ENCODE results near the gene EBP. TPM values are rescaled to one million over a fixed set of nuclear protein-coding genes. Genes with fewer than 3 reads are reported as not detected.

EBP gene
- total RNA-seq, 2 donors from 2014 or later, result 37.8 to 46.9 TPM

DNA sequence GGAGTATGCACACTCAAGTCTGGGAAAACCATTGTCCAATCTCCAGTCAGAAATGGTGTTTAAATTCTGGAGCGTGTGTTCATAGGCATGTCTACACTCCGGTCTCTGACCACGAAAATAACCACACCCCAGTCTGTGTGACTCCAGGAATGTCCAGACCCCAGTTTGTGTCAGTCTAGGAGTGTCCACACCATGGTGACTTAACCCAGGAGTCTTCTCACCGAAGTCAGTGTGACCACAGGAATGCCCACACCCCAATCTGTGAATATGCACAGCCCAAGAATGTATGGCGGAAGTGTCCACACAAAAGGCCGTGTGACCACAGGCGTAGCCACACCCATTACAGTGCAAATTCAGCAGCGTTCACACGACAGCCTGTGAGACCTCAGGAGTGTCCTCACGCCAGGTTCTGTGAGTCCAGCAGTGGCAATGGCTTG is 34.2 kb upstream of the EBP start:
- TF ChIP-seq, protein P1, sequence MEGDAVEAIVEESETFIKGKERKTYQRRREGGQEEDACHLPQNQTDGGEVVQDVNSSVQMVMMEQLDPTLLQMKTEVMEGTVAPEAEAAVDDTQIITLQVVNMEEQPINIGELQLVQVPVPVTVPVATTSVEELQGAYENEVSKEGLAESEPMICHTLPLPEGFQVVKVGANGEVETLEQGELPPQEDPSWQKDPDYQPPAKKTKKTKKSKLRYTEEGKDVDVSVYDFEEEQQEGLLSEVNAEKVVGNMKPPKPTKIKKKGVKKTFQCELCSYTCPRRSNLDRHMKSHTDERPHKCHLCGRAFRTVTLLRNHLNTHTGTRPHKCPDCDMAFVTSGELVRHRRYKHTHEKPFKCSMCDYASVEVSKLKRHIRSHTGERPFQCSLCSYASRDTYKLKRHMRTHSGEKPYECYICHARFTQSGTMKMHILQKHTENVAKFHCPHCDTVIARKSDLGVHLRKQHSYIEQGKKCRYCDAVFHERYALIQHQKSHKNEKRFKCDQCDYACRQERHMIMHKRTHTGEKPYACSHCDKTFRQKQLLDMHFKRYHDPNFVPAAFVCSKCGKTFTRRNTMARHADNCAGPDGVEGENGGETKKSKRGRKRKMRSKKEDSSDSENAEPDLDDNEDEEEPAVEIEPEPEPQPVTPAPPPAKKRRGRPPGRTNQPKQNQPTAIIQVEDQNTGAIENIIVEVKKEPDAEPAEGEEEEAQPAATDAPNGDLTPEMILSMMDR (IDR thresholded peaks at IDR 0.05), result no peak
- no peak for TF ChIP-seq POLR2AphosphoS5 (IDR thresholded peaks at IDR 0.05)
- no peak for TF ChIP-seq POLR2A (IDR thresholded peaks at IDR 0.05)
- no peak for DNase-seq (ENCODE audit: low spot score)
- H3K4me1 ChIP-seq (replicated peaks), result no peaks in the 10 kb centered on the region
- no peak overlapping the region for H3K4me3 ChIP-seq
- no peaks in the 10 kb centered on the region for H3K36me3 ChIP-seq
- intact Hi-C loops (cut with DNase I), result no loop called here
- 80% methylated on average over 9 of the region's 10 CpGs for WGBS
- H3K27me3 ChIP-seq (replicated peaks; ENCODE audit: insufficient read depth), result no peaks in the 10 kb centered on the region
- H3K27ac ChIP-seq, result no peak overlapping the region
- no peaks in the 10 kb centered on the region for H3K9me3 ChIP-seq

DNA sequence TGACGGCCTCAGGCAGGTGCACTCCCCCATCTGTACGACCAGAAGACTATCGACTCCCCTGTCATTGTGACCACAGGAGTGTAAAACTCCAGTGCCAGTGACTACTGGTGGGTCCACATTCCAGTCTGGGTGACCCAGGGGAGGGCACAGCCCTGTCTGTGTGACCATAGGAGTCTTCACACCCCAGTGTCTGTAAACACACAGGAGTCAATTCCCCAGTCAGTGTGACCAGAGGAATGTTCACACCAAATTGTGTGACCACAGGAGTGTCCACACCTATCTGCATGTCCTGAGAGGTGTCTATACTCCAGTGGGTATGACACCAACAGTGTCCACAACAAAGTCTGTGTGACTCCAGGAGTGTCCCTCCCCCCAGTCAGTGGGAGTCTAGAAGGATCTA is 33.6 kb upstream of the EBP start:
- Histone ChIP-seq H3K27ac (no peak overlapping the region), H3K4me1 (replicated peaks) (no peaks in the 10 kb centered on the region), H3K4me3 (no peak overlapping the region), H3K27me3 (replicated peaks; ENCODE audit: insufficient read depth) (no peaks in the 10 kb centered on the region), H3K36me3 (no peaks in the 10 kb centered on the region), H3K9me3 (no peaks in the 10 kb centered on the region)
- WGBS, result 86% methylated on average over 3 of the region's 3 CpGs
- TF ChIP-seq POLR2A (IDR thresholded peaks at IDR 0.05) (no peak), POLR2AphosphoS5 (IDR thresholded peaks at IDR 0.05) (no peak)
- TF ChIP-seq, protein P1 (IDR thresholded peaks at IDR 0.05), result no peak
- intact Hi-C loops (cut with DNase I), result no loop called here
- no peak for DNase-seq (ENCODE audit: low spot score)

GRCh38 chrX:48489296-48489695 is 32.3 kb upstream of the EBP start:
- Histone ChIP-seq H3K9me3 (no peaks in the 10 kb centered on the region), H3K36me3 (no peaks in the 10 kb centered on the region), H3K27me3 (replicated peaks; ENCODE audit: insufficient read depth) (no peaks in the 10 kb centered on the region), H3K4me1 (replicated peaks) (no peaks in the 10 kb centered on the region), H3K27ac (no peak overlapping the region), H3K4me3 (no peak overlapping the region)
- no peak for DNase-seq (ENCODE audit: low spot score)
- 85% methylated on average over 9 of the region's 9 CpGs for whole genome bisulfite sequencing
- no peak for TF ChIP-seq POLR2AphosphoS5 (IDR thresholded peaks at IDR 0.05)
- no peak for TF ChIP-seq POLR2A (IDR thresholded peaks at IDR 0.05)
- TF ChIP-seq, protein P1 (IDR thresholded peaks at IDR 0.05), result no peak
- intact Hi-C loops (cut with DNase I), result no loop called here

DNA sequence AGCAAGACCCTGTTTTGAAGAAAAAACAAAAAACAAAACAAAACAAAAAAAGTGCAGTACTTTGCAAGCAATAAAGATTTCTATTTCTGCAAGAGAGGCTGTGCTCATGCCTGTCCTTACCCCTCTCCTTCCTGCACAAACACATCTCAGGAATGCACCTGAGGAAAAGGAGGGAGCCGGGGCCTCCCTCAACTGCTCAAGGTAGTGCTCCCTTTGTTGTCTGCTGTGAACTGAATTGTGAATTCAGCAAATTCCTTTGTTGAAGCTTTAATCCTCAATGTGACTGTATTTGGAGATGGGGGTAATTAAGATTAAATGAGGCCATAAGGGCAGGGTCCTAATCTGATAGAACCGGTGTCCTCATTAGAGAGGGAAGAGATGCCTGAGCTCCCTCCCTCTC is 31.7 kb upstream of the EBP start:
- H3K27me3 ChIP-seq (replicated peaks; ENCODE audit: insufficient read depth), result no peaks in the 10 kb centered on the region
- no peak for DNase-seq (ENCODE audit: low spot score)
- TF ChIP-seq, protein P1 (IDR thresholded peaks at IDR 0.05), result no peak
- TF ChIP-seq POLR2AphosphoS5 (IDR thresholded peaks at IDR 0.05), result no peak
- no peak for TF ChIP-seq POLR2A (IDR thresholded peaks at IDR 0.05)
- intact Hi-C loops (cut with DNase I), result no loop called here
- no peak overlapping the region for H3K4me3 ChIP-seq
- no peaks in the 10 kb centered on the region for H3K9me3 ChIP-seq
- 49% methylated on average over 2 of the region's 2 CpGs for WGBS
- no peaks in the 10 kb centered on the region for H3K36me3 ChIP-seq
- H3K4me1 ChIP-seq (replicated peaks), result no peaks in the 10 kb centered on the region
- no peak overlapping the region for H3K27ac ChIP-seq

DNA sequence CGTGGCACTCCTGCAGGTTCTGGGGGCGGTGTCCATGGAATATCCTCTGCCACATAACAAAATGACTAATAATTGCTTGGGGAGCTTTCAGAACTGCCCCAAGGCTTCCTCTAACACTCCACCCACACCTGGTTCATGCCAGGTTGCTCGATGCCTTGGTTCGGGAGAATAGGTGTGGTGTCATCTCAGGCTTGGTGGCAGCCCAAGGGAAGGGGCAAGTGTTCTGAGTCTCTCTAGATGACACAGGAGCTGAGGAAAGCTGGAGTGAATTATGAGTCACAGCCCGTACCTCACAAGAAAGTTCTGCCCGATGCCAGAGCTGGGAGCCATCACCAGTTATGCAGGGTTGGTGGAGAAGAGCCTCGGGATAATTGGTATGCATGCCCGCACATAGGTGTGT is 30.9 kb upstream of the EBP start:
- no peaks in the 10 kb centered on the region for H3K27me3 ChIP-seq (replicated peaks; ENCODE audit: insufficient read depth)
- H3K36me3 ChIP-seq, result no peaks in the 10 kb centered on the region
- 75% methylated on average over 8 of the region's 8 CpGs for WGBS
- no peak overlapping the region for H3K4me3 ChIP-seq
- intact Hi-C loops (cut with DNase I), result no loop called here
- no peak for DNase-seq (ENCODE audit: low spot score)
- no peaks in the 10 kb centered on the region for H3K9me3 ChIP-seq
- H3K4me1 ChIP-seq (replicated peaks), result no peaks in the 10 kb centered on the region
- H3K27ac ChIP-seq, result no peak overlapping the region
- no peak for TF ChIP-seq POLR2AphosphoS5 (IDR thresholded peaks at IDR 0.05)

All from prostate gland (tissue), 2 donors.